HG03520 (cell line): ENCODE measurements around the gene SHKBP1.
A peak's percentile ranks its signal among the peaks of the same experiment; 100 is the strongest.

ENCODE experiments used
- ATAC-seq: cut with Tn5 transposase; IDR thresholded peaks from one replicate; pipeline ENCODE4 v1.9.1; 2021; ENCODE audit warnings: mild to moderate bottlenecking, moderate library complexity; ENCODE audit not compliant: unreplicated experiment

Gene SHKBP1

GRCh38 chr19:40599331-40599901 lies 22.7 kb downstream of the SHKBP1 start:
- no peak for ATAC-seq

- no peak for ATAC-seq
Measured at GRCh38 chr19:40599902-40600569, 23.4 kb downstream of the SHKBP1 start.

GRCh38 chr19:40600570-40601133 lies 24.0 kb downstream of the SHKBP1 start:
- no peak for ATAC-seq

- ATAC-seq, result no peak
Measured at GRCh38 chr19:40601134-40601974, 24.7 kb downstream of the SHKBP1 start, which contains the start of gene LTBP4. Gene LTBP4 (plus strand): TSS chr19:40601369. CDS start chr19:40601388, 19 bp downstream.

GRCh38 chr19:40603071-40603388 lies 26.4 kb downstream of the SHKBP1 start:
- ATAC-seq, result no peak

GRCh38 chr19:40603389-40604170 lies 26.9 kb downstream of the SHKBP1 start:
- peak; percentile 56 for ATAC-seq

- no peak for ATAC-seq
Measured at GRCh38 chr19:40604171-40604646, 27.5 kb downstream of the SHKBP1 start.

- no peak for ATAC-seq
Measured at GRCh38 chr19:40604647-40605215, 28.1 kb downstream of the SHKBP1 start.

GRCh38 chr19:40605216-40605971 lies 28.7 kb downstream of the SHKBP1 start:
- no peak for ATAC-seq

GRCh38 chr19:40607311-40608239 lies 30.9 kb downstream of the SHKBP1 start:
- no peak for ATAC-seq

- ATAC-seq, result no peak
Measured at GRCh38 chr19:40608240-40608621, 31.6 kb downstream of the SHKBP1 start.

GRCh38 chr19:40608957-40609356 lies 32.3 kb downstream of the SHKBP1 start:
- no peak for ATAC-seq

- peak; percentile 48 for ATAC-seq
Measured at GRCh38 chr19:40609561-40610395, 33.1 kb downstream of the SHKBP1 start.

GRCh38 chr19:40610396-40611064 lies 33.9 kb downstream of the SHKBP1 start:
- peak; percentile 3 for ATAC-seq

- no peak for ATAC-seq
Measured at GRCh38 chr19:40611096-40611495, 34.4 kb downstream of the SHKBP1 start.

- no peak for ATAC-seq
Measured at GRCh38 chr19:40611900-40612698, 35.4 kb downstream of the SHKBP1 start.
